Dermis blood vessel endothelial cell (primary cell): ENCODE measurements around the gene SRPK3. TPM values are rescaled to one million over a fixed set of nuclear protein-coding genes. Genes with fewer than 3 reads are reported as not detected.

Source experiments
- DNase-seq: peaks from one replicate; pipeline ENCODE4 v3.0.0; 2010
- total RNA-seq: library from RNA; depleted of rRNA; stranded (reverse); fragments of >200 nt; gene quantifications from 2 replicates; pipeline ENCODE4 v1.2.3, GENCODE V29; 2014

SRPK3 gene
- total RNA-seq, 1 donor from 2014 or later = under 0.01 TPM

GRCh38 chrX:153789654-153790053, 8.8 kb downstream of the SRPK3 start:
- DNase-seq = no peak

GRCh38 chrX:153791104-153791852, 10.4 kb downstream of the SRPK3 start:
- no peak for DNase-seq

GRCh38 chrX:153792368-153792767, 11.5 kb downstream of the SRPK3 start:
- DNase-seq = no peak

- peak; percentile 16 for DNase-seq
These were observed 12.4 kb downstream of the SRPK3 start for GRCh38 chrX:153793291-153793690.

- DNase-seq = peak; percentile 95
These were observed 13.4 kb downstream of the SRPK3 start, which contains the start of the genes IDH3G and SSR4 for GRCh38 chrX:153794018-153794896. TSS of gene IDH3G (minus strand) at chrX:153794375. CDS start at chrX:153794326, 49 bp downstream. TSS of gene SSR4 (plus strand) at chrX:153794668. CDS start at chrX:153794688, 20 bp downstream.

GRCh38 chrX:153794897-153795816, 14.3 kb downstream of the SRPK3 start:
- peak; percentile 17 for DNase-seq

GRCh38 chrX:153797415-153798015, 16.7 kb downstream of the SRPK3 start:
- no peak for DNase-seq

GRCh38 chrX:153799326-153799725, 18.5 kb downstream of the SRPK3 start:
- DNase-seq = no peak

- no peak for DNase-seq
These were observed 19.4 kb downstream of the SRPK3 start for GRCh38 chrX:153800177-153800722.

GRCh38 chrX:153800746-153801145, 19.9 kb downstream of the SRPK3 start:
- DNase-seq = no peak

- DNase-seq = no peak
These were observed 20.8 kb downstream of the SRPK3 start for GRCh38 chrX:153801669-153802068.

- DNase-seq = no peak
These were observed 21.7 kb downstream of the SRPK3 start for GRCh38 chrX:153802513-153803045.

GRCh38 chrX:153803211-153804099, 22.6 kb downstream of the SRPK3 start:
- no peak for DNase-seq

- no peak for DNase-seq
These were observed 23.3 kb downstream of the SRPK3 start for GRCh38 chrX:153804100-153804595.

GRCh38 chrX:153804621-153805020, 23.8 kb downstream of the SRPK3 start:
- no peak for DNase-seq

- DNase-seq = no peak
These were observed 24.6 kb downstream of the SRPK3 start for GRCh38 chrX:153805436-153805835.

- no peak for DNase-seq
These were observed 26.2 kb downstream of the SRPK3 start for GRCh38 chrX:153806999-153807575.

GRCh38 chrX:153807976-153808375, 27.1 kb downstream of the SRPK3 start:
- DNase-seq = no peak

GRCh38 chrX:153812220-153812619, 31.4 kb downstream of the SRPK3 start:
- no peak for DNase-seq

- DNase-seq = no peak
These were observed 32.3 kb downstream of the SRPK3 start for GRCh38 chrX:153813161-153813560.
